Stimulated activated naive CD8-positive, alpha-beta T cell treated with anti-CD3 and anti-CD28 coated beads, Interleukin-15, Interleukin-2, amounts not matched to agents 100 ng/mL and 50 ng/mL, for 24 hours (primary cell): ENCODE data around the gene ERC1.
"Not testable (repeated sequence)": the region's sequence is repeated elsewhere in the genome, so short reads cannot be mapped to it uniquely, and the experiment has no call there.

Experiments
- H3K27ac Mint-ChIP-seq: one replicate; pipeline ENCODE4 v1.8.0; 2021; ENCODE audit warnings: mild to moderate bottlenecking, mixed read lengths
- H3K27me3 Mint-ChIP-seq: one replicate; pipeline ENCODE4 v1.8.0; 2021; ENCODE audit warnings: mixed read lengths
- H3K36me3 Mint-ChIP-seq: one replicate; pipeline ENCODE4 v1.8.0; 2021; ENCODE audit warnings: low read depth, mixed read lengths
- H3K4me1 Mint-ChIP-seq: one replicate; pipeline ENCODE4 v1.8.0; 2021; ENCODE audit warnings: low read depth, mixed read lengths
- H3K4me3 Mint-ChIP-seq: one replicate; pipeline ENCODE4 v1.8.0; 2021; ENCODE audit warnings: mild to moderate bottlenecking, mixed read lengths
- H3K9me3 Mint-ChIP-seq: one replicate; pipeline ENCODE4 v1.8.0; 2021; ENCODE audit warnings: mixed read lengths

The ERC1 gene

GRCh38 chr12:1330477-1330827 lies 339.4 kb downstream of the ERC1 start:
- Mint-ChIP-seq H3K4me3 (no peak overlapping the region), H3K9me3 (no peaks in the 10 kb centered on the region), H3K4me1 (peaks cover 10% of the 10 kb centered on the region), H3K27me3 (no peaks in the 10 kb centered on the region), H3K27ac (no peak overlapping the region), H3K36me3 (peaks cover 35% of the 10 kb centered on the region)

- peaks cover 35% of the 10 kb centered on the region for H3K36me3 Mint-ChIP-seq
- H3K9me3 Mint-ChIP-seq: no peaks in the 10 kb centered on the region
- no peaks in the 10 kb centered on the region for H3K4me1 Mint-ChIP-seq
- H3K4me3 Mint-ChIP-seq: no peak overlapping the region
- no peak overlapping the region for H3K27ac Mint-ChIP-seq
- no peaks in the 10 kb centered on the region for H3K27me3 Mint-ChIP-seq
Observed at GRCh38 chr12:1332327-1332726, 341.3 kb downstream of the ERC1 start.

GRCh38 chr12:1338483-1339177 lies 347.6 kb downstream of the ERC1 start:
- H3K36me3 Mint-ChIP-seq: peaks cover 21% of the 10 kb centered on the region
- no peaks in the 10 kb centered on the region for H3K9me3 Mint-ChIP-seq
- H3K4me1 Mint-ChIP-seq: peaks cover 3% of the 10 kb centered on the region
- H3K4me3 Mint-ChIP-seq: no peak overlapping the region
- no peak overlapping the region for H3K27ac Mint-ChIP-seq
- no peaks in the 10 kb centered on the region for H3K27me3 Mint-ChIP-seq

- not testable (repeated sequence) for H3K4me1 Mint-ChIP-seq, H3K27ac Mint-ChIP-seq, H3K9me3 Mint-ChIP-seq, H3K4me3 Mint-ChIP-seq, H3K27me3 Mint-ChIP-seq
- H3K36me3 Mint-ChIP-seq: peaks cover 17% of the 10 kb centered on the region
Observed at GRCh38 chr12:1339178-1339541, 348.1 kb downstream of the ERC1 start.

GRCh38 chr12:1339618-1340319 lies 348.7 kb downstream of the ERC1 start:
- Mint-ChIP-seq H3K9me3 (no peaks in the 10 kb centered on the region), H3K27me3 (no peaks in the 10 kb centered on the region), H3K36me3 (peaks cover 11% of the 10 kb centered on the region), H3K27ac (no peak overlapping the region), H3K4me3 (no peak overlapping the region), H3K4me1 (peaks cover 3% of the 10 kb centered on the region)

- not testable (repeated sequence) for H3K27ac Mint-ChIP-seq, H3K4me3 Mint-ChIP-seq, H3K27me3 Mint-ChIP-seq, H3K9me3 Mint-ChIP-seq, H3K4me1 Mint-ChIP-seq
- peaks cover 15% of the 10 kb centered on the region for H3K36me3 Mint-ChIP-seq
Observed at GRCh38 chr12:1341270-1341669, 350.2 kb downstream of the ERC1 start.

GRCh38 chr12:1343422-1343821 lies 352.4 kb downstream of the ERC1 start:
- Mint-ChIP-seq H3K4me1 (peaks cover 3% of the 10 kb centered on the region), H3K9me3 (no peaks in the 10 kb centered on the region), H3K27ac (no peak overlapping the region), H3K4me3 (no peak overlapping the region), H3K36me3 (peaks cover 16% of the 10 kb centered on the region), H3K27me3 (no peaks in the 10 kb centered on the region)

- Mint-ChIP-seq H3K4me3 (no peak overlapping the region), H3K9me3 (no peaks in the 10 kb centered on the region), H3K4me1 (peaks cover 3% of the 10 kb centered on the region), H3K27me3 (no peaks in the 10 kb centered on the region), H3K36me3 (peaks cover 21% of the 10 kb centered on the region), H3K27ac (no peak overlapping the region)
Observed at GRCh38 chr12:1344245-1344644, 353.2 kb downstream of the ERC1 start.

- no peaks in the 10 kb centered on the region for H3K27me3 Mint-ChIP-seq
- no peak overlapping the region for H3K4me3 Mint-ChIP-seq
- no peak overlapping the region for H3K27ac Mint-ChIP-seq
- H3K36me3 Mint-ChIP-seq: peaks cover 16% of the 10 kb centered on the region
- H3K9me3 Mint-ChIP-seq: no peaks in the 10 kb centered on the region
- peaks cover 3% of the 10 kb centered on the region for H3K4me1 Mint-ChIP-seq
Observed at GRCh38 chr12:1346126-1346525, 355.1 kb downstream of the ERC1 start.

GRCh38 chr12:1347294-1347693 lies 356.3 kb downstream of the ERC1 start:
- Mint-ChIP-seq H3K4me3 (no peak overlapping the region), H3K36me3 (peaks cover 16% of the 10 kb centered on the region), H3K27me3 (no peaks in the 10 kb centered on the region), H3K9me3 (no peaks in the 10 kb centered on the region), H3K4me1 (peaks cover 3% of the 10 kb centered on the region), H3K27ac (no peak overlapping the region)

GRCh38 chr12:1348606-1349005 lies 357.6 kb downstream of the ERC1 start:
- Mint-ChIP-seq H3K27me3 (no peaks in the 10 kb centered on the region), H3K4me3 (no peak overlapping the region), H3K4me1 (no peaks in the 10 kb centered on the region), H3K36me3 (peaks cover 11% of the 10 kb centered on the region), H3K9me3 (no peaks in the 10 kb centered on the region), H3K27ac (no peak overlapping the region)

- Mint-ChIP-seq H3K36me3 (peaks cover 11% of the 10 kb centered on the region), H3K27me3 (no peaks in the 10 kb centered on the region), H3K4me3 (no peak overlapping the region), H3K27ac (no peak overlapping the region), H3K4me1 (no peaks in the 10 kb centered on the region), H3K9me3 (no peaks in the 10 kb centered on the region)
Observed at GRCh38 chr12:1350055-1350933, 359.3 kb downstream of the ERC1 start.

GRCh38 chr12:1350934-1351240 lies 359.9 kb downstream of the ERC1 start:
- Mint-ChIP-seq H3K9me3 (no peaks in the 10 kb centered on the region), H3K27me3 (no peaks in the 10 kb centered on the region), H3K36me3 (peaks cover 10% of the 10 kb centered on the region), H3K27ac (no peak overlapping the region), H3K4me3 (no peak overlapping the region), H3K4me1 (no peaks in the 10 kb centered on the region)

- no peak overlapping the region for H3K4me3 Mint-ChIP-seq
- no peak overlapping the region for H3K27ac Mint-ChIP-seq
- no peaks in the 10 kb centered on the region for H3K27me3 Mint-ChIP-seq
- H3K36me3 Mint-ChIP-seq: peaks cover 5% of the 10 kb centered on the region
- no peaks in the 10 kb centered on the region for H3K9me3 Mint-ChIP-seq
- H3K4me1 Mint-ChIP-seq: no peaks in the 10 kb centered on the region
Observed at GRCh38 chr12:1351926-1352325, 360.9 kb downstream of the ERC1 start.

- Mint-ChIP-seq H3K9me3 (no peaks in the 10 kb centered on the region), H3K4me1 (no peaks in the 10 kb centered on the region), H3K36me3 (peaks cover 5% of the 10 kb centered on the region), H3K27ac (no peak overlapping the region), H3K27me3 (no peaks in the 10 kb centered on the region), H3K4me3 (no peak overlapping the region)
Observed at GRCh38 chr12:1353451-1353850, 362.4 kb downstream of the ERC1 start.
